Stimulated activated naive CD4-positive, alpha-beta T cell (primary cell): Measurements from ENCODE around the gene DOK3.

Source experiments
- DNase-seq, 6 experiments: peaks; one replicate each; lab custom pipeline; 2025; lab: John Stamatoyannopoulos, UW

DOK3 gene

DNA sequence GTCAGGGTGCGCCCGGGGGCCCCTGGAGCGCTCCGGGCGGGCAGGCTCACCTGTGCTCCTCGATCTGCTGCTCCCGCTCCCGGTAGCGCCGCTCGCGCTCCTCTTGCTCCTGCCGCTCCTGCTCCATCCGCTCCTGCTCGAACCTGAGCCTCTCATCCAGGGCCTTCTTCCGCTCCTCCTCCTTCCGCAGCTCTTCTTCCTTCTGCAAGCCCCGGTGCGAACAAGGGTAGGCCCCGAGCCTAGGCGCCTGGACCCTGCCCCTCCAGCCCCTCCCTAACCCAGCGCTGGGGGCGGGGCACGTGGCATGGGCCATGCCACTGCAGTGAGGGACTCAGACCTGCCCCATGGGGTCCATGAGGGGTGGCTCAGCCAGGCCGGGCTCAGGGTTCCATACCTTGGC lies 42.8 kb downstream of the DOK3 start:
- no peak for DNase-seq

- no peak for DNase-seq
Observed at GRCh38 chr5:177465044-177465443, 44.6 kb downstream of the DOK3 start.

DNA sequence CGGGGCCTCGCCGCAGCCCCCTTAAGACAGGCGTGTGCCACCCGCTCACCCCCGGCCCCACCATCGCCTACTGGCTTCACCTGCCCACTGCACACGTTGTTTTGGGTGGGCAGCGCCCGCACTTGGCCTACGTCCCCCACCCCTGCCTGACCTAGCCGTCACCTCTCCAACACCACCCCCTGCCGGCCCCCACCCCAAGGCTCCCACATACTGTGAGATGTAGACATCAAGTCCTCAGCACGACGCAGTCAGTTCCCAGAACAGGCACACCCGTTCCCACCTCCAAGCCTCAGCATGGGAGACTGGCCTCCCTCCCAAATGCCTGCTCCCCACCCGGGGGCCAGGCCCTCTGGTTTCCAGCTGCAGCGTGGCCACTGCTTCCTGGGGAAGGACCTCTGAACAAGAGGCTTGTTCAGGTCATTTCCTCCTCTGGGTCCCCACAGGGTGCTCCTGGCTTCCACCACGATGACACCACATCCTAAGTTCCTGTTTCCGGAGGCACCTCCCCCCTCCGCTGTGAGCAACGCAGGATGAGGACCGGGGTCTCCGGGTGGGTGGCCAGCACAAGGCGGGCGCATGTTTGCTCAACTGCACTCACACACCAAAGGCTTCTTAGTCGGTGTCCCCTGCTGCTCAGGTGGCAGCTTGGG lies 47.5 kb downstream of the DOK3 start:
- DNase-seq = no peak

GRCh38 chr5:177459819-177460628 lies 49.6 kb downstream of the DOK3 start:
- no peak for DNase-seq

DNA sequence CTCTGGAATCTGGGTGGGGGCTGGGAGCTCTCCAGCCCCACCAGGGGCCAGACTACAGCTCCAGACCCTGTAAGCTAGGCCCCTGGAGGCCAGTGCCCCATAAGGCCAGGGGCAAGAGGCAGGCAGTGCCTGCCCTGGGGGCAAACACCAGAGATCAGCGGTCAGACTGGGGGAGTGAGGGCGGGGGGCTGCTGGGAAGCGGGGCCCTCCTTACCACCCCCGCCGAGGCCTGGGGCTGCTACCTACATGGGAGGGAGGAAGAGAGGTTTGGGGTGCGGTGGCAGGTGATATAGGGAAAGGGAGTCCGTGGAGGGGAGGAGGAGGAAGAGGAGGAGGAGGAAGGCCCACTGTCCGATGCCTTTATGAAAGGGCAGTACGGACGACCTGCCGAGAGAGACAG lies 50.3 kb downstream of the DOK3 start:
- DNase-seq = no peak

GRCh38 chr5:177458912-177459350 lies 50.7 kb downstream of the DOK3 start:
- DNase-seq = no peak

DNA sequence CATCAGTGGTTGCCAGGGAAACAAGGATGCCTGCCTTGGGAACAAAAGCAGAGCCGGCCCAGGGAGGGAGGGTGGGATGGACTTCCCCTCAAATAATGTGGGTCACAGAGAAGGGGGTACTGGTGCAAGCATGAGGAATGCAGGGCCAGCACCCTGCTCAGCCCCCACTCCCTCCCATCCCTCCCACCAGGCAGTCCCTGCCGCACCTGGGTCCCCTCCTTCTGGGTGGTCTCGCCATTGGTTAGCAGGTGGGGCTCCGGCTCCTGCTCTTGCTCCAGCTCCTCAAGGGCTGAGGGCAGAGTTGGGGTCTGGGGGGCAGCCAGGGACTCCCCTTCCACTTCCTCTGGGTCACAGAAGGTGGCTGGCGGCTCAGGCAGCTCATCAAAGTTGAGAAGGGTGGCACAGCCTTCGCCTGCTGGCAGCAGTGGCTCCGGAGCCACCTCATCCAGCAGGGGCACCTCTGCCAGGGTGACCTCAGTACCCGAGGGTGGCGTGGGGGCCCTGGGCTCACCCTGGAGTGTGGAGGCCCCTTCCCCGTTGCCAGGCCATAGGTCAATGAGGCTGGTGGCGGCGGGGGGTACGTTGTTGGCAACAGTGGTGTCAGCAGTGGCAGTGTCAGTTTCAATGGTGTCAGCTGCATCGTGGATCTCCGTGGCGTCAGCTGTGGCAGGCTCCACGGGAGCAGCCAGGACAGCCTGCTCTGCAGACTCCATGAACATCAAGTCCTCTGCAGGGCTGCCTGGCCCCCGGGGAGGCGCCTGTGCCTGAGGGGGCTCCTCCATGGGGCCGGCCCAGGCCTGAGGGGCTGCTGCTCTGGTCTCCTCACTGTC lies 51.6 kb downstream of the DOK3 start:
- no peak for DNase-seq

DNA sequence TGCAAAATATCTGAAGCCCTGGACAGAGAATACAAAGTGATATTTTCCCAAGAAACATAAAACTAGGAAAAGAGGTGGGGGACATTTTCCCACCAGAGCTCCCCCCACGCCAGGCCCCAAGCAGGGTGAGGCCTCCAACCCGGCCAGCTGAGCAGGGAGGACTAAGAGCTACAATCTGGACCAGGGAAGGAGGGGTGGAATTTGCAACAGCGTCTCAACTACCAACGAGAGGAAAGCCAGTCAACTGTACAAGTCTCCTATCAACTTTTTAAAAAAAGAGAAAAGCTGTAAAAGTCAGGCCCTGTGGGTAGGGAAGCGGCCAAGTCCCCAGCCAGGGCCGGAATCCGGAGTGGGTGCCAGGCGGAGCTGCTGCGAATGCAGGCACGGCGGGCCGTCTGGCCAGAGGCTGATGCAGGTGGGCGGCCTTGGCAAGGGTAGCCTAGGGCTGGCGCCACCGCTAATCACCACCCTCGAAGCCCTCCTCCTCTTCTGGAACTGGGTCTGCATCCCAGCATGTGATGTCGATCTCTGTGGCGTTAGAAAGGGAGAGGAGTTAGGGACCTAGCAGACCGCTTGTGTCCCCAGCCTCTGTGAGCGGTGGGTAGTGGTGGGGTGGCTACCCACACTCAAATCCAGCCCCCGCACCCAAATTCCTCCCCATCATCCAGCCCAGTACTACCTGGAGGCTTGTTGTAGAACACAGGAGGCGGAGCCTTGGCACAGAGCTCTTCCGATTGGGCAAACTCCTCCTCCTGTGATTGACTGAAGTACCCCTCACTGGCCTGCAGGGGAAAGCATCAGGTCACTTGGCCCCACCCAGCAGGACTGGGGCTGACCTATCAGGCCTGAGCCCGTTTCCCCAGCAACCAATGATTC lies 52.4 kb downstream of the DOK3 start:
- DNase-seq = peak in 2 of 6 experiments; percentile 32 to 55

DNA sequence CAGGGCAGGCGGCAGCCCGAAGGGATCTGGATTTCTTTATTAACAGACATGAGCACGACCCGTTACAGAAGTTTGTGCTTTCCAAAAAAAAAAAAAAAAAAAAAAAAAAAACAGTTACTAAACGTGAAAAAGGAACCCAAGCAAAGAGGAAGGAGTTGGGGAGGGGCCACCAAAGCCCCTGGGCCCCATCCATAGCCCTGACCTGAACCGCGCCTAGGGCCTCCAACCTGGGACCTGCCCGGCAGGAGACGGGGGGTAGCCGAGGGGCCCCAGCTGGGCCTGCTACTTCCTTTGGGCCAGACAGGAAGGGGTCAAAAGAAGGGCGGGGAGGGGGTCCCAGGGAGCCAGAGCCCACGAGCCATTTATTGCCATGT lies 53.0 kb downstream of the DOK3 start:
- DNase-seq = no peak

DNA sequence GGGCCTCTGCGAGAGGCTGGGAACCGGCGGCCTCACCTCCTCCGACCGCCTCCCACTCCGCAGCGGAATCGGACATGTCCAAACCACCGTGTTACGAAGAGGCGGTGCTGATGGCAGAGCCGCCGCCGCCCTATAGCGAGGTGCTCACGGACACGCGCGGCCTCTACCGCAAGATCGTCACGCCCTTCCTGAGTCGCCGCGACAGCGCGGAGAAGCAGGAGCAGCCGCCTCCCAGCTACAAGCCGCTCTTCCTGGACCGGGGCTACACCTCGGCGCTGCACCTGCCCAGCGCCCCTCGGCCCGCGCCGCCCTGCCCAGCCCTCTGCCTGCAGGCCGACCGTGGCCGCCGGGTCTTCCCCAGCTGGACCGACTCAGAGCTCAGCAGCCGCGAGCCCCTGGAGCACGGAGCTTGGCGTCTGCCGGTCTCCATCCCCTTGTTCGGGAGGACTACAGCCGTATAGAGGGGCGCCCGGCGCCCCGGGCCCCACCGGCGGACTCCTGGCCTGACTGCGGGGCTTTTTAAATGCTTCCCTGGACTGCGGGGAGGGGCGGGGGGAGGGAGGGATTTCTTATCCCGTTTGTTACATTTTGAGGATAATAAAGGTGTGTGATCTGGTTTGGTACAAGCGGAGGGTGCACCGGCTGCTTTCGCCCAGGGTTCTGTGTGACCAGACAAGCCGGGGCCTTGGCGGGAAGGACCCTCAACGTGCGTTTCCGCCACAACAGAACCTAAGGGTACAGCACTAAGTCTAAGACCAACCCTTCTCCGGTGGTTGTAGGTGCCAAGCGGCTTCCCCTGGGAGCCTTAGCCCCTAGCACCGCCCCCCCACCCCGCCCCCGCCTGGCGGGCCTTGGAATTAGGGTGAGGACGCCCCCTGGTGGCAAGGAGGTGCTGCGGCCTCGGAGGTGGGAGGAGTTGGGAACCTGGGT lies 53.7 kb downstream of the DOK3 start:
- peak; percentile 76 to 95 (median 92) for DNase-seq

DNA sequence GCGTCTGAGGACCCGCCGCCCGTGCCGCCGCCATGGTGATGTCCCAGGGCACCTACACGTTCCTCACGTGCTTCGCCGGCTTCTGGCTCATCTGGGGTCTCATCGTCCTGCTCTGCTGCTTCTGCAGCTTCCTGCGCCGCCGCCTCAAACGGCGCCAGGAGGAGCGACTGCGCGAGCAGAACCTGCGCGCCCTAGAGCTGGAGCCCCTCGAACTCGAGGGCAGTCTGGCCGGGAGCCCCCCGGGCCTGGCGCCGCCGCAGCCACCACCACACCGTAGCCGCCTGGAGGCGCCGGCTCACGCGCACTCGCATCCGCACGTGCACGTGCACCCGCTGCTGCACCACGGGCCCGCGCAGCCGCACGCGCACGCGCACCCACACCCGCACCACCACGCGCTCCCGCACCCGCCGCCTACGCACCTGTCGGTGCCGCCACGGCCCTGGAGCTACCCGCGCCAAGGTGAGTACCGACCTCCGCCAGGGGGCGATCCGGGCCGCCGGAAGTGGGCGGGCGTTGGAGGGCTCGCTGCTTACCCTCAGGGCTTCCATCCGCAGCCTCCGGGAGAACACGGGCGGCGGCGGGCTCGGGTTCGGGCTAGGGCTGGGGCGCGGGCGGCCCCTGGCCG lies 54.5 kb downstream of the DOK3 start:
- peak; percentile 88 to 94 (median 90) for DNase-seq

- peak; percentile 75 to 96 (median 92) for DNase-seq
Observed at GRCh38 chr5:177454397-177455035, 55.1 kb downstream of the DOK3 start.

GRCh38 chr5:177453852-177454396 lies 55.7 kb downstream of the DOK3 start:
- peak in 2 of 6 experiments; percentile 67 to 72 for DNase-seq

- DNase-seq = peak in 1 of 6 experiments; percentile 45
Observed at GRCh38 chr5:177452688-177453638, 56.7 kb downstream of the DOK3 start.
